GM12874 (cell line): ENCODE measurements around the gene MCUB.

Experiments used
- TF ChIP-seq, protein P1 (sequence below): IDR thresholded peaks from 2 replicates; pipeline ENCODE4 v1.5.1; 2011; ENCODE audit warnings: low read depth, mild to moderate bottlenecking, control low read depth, low read length, moderate library complexity; ENCODE audit not compliant: insufficient read depth

MCUB gene

DNA sequence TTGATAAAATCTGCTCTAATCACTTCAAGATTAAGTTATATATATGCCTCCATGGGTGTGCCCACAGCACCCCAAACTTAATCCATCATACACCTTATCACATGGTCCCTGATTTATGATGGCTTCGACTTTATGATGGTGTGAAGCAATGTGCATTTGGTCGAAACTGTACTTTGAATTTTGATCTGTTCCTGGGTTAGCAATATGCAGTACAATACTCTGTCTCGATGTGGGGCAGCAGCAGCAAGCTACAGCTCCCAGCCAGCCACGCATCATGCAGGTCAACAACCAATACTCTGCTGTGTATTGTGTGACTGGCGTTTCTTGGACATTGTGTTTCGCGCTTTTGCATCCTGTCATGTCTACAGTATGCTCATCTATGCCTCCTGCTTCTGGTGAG is 62.6 kb downstream of the MCUB start:
- TF ChIP-seq, protein P1, sequence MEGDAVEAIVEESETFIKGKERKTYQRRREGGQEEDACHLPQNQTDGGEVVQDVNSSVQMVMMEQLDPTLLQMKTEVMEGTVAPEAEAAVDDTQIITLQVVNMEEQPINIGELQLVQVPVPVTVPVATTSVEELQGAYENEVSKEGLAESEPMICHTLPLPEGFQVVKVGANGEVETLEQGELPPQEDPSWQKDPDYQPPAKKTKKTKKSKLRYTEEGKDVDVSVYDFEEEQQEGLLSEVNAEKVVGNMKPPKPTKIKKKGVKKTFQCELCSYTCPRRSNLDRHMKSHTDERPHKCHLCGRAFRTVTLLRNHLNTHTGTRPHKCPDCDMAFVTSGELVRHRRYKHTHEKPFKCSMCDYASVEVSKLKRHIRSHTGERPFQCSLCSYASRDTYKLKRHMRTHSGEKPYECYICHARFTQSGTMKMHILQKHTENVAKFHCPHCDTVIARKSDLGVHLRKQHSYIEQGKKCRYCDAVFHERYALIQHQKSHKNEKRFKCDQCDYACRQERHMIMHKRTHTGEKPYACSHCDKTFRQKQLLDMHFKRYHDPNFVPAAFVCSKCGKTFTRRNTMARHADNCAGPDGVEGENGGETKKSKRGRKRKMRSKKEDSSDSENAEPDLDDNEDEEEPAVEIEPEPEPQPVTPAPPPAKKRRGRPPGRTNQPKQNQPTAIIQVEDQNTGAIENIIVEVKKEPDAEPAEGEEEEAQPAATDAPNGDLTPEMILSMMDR: no peak

- TF ChIP-seq, protein P1: no peak
Observed at GRCh38 chr4:109624536-109624935, 64.5 kb downstream of the MCUB start.

GRCh38 chr4:109627361-109627760 is 67.3 kb downstream of the MCUB start:
- TF ChIP-seq, protein P1: no peak

- TF ChIP-seq, protein P1: no peak
Observed at GRCh38 chr4:109629775-109630174, 69.7 kb downstream of the MCUB start.

GRCh38 chr4:109631532-109632108 is 71.6 kb downstream of the MCUB start:
- TF ChIP-seq, protein P1: no peak

GRCh38 chr4:109640644-109641043 is 80.6 kb downstream of the MCUB start:
- TF ChIP-seq, protein P1: no peak

DNA sequence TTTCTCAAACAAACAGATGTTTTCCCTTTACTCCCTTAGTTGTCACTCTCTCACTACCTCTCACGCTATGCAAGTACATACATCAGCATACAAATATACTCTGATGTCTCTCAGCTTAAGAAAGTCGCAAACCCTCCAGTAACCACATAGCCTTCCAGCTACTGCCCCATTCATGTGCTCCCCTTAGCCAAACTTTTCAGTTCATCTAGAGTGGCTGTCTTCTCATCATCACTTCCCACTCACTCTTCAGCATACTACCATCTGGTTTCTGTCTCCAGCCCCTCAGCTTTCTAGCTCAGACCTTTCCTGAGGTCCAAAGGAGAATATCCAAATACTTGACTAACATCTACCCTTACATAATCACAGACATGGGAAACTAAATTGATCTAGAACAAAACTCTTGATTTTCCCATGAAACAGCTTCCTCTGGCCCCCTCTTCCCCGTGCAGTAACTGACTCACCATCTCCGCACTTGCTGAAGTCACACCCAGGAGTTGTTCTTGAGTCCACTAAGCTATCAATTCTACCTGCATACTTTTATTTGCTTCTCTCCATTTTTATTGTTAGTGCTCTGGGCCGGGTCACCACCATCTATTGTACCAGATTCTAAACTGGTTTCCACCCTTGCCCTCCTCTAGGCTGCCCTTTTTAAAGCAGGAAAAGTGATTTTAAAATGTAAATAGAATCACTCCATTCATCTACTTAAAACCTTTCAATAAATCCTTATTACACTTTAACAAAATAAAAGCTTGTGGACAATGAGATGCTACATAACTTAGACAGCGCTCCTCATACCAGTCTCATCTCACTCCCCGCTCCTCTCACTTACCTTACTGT is 86.0 kb downstream of the MCUB start:
- TF ChIP-seq, protein P1: no peak
